Osteoblast (primary cell): ENCODE measurements around the gene ZNF503. TPM values are rescaled to one million over a fixed set of nuclear protein-coding genes. Genes with fewer than 3 reads are reported as not detected.
A peak's percentile ranks its signal among the peaks of the same experiment; 100 is the strongest.

Source experiments
- DNase-seq: peaks from one replicate; pipeline ENCODE4 v3.0.0; 2011; ENCODE audit warnings: low spot score, mixed read lengths; ENCODE audit not compliant: insufficient read length; ENCODE audit errors: missing footprints
- H2AFZ ChIP-seq: 2 replicates; pipeline ENCODE4 v1.6.0; 2011; ENCODE audit warnings: mild to moderate bottlenecking, low read length
- H3K27ac ChIP-seq: 2 replicates; pipeline ENCODE4 v1.5.1; 2011; ENCODE audit warnings: mild to moderate bottlenecking, low read depth, low read length, moderate library complexity
- H3K27me3 ChIP-seq: 2 replicates; pipeline ENCODE4 v1.6.0; 2012; ENCODE audit warnings: mild to moderate bottlenecking, control low read depth, inconsistent platforms, low read length, moderate library complexity; ENCODE audit not compliant: insufficient read depth
- H3K36me3 ChIP-seq: 2 replicates; pipeline ENCODE4 v1.5.1; 2011; ENCODE audit warnings: mild to moderate bottlenecking, low read length, control low read depth, moderate library complexity; ENCODE audit not compliant: insufficient read depth
- H3K4me1 ChIP-seq: 2 replicates; pipeline ENCODE4 v1.5.1; 2011; ENCODE audit warnings: mild to moderate bottlenecking, low read length, control low read depth, moderate library complexity; ENCODE audit not compliant: insufficient read depth
- H3K4me2 ChIP-seq: 2 replicates; pipeline ENCODE4 v1.6.0; 2011; ENCODE audit warnings: mild to moderate bottlenecking, low read length; ENCODE audit not compliant: insufficient read depth
- H3K4me3 ChIP-seq: fragments of 200-600 bp; sonication (generic); 3 replicates; pipeline ENCODE4 v1.5.1; 2012; ENCODE audit warnings: mild to moderate bottlenecking, low read length, inconsistent platforms; ENCODE audit not compliant: insufficient read depth
- H3K79me2 ChIP-seq: 2 replicates; pipeline ENCODE4 v1.6.0; 2012; ENCODE audit warnings: mild to moderate bottlenecking, low read length, control low read depth, inconsistent platforms; ENCODE audit not compliant: insufficient read depth
- H3K9me3 ChIP-seq: 2 replicates; pipeline ENCODE4 v1.5.1; 2011; ENCODE audit warnings: low read depth, low read length, control low read depth
- H4K20me1 ChIP-seq: 2 replicates; pipeline ENCODE4 v1.6.0; 2012; ENCODE audit warnings: mild to moderate bottlenecking, low read length, control low read depth; ENCODE audit not compliant: insufficient read depth
- total RNA-seq: library from RNA; depleted of rRNA; stranded (reverse); fragments of >200 nt; gene quantifications from 2 replicates; pipeline ENCODE4 v1.2.3, GENCODE V29; 2012
- TF ChIP-seq, protein P1 (sequence below): IDR thresholded peaks from 2 replicates; pipeline ENCODE4 v1.5.1; 2011; ENCODE audit warnings: mild to moderate bottlenecking, low read depth, low read length, moderate library complexity; ENCODE audit errors: extremely low read depth

The ZNF503 gene
- total RNA-seq, 1 donor = 18.5 TPM

DNA sequence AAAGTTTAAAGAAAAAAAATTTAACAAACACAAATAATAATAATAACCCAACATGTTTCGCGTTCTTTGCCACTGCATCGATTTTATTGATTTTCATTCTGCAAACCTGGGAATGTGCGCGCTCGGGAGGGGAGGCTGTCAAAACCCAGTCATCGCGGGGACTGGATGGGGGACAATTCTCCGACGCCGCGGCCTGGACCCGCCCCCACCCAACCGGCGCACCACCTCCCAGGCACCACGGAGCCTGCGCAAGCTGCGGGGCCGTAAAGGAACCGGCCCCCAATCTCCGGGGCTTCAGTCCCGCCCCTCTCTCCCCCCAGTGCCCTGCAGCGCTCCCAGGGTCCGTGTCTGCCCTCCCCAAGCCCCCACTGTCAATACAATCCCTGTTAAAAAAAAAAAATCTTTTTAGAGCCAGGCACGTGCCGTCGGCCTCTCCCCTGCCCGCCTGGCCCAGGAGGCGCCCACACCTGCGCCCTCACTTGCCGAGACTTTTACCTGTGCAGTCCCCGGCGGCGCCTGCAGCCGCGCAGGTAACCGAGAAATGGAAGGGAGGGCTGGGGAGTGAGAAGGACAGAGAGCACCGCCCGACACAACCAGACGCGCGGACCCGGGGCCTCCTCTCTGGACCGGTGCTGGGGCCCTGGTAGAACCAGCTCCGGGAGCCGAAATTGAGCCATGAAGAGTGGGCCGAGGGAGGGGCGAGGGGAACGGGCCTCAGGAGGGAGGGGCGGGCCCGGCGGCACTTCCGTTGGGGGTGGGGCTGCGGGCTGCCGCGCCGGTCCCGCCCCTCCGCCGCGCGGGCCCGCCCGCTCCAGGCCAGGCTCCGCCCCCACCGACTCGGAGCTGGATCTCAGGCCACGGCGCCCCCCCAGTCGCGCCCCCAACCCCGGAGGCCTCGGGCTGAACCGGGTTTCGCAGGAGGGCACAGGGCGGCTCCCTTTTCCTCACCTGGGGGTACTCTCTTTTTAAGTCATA, 7.6 kb upstream of the ZNF503 start:
- no peaks in the 10 kb centered on the region for H3K4me1 ChIP-seq
- peak; percentile 99 for DNase-seq
- peak overlapping the region; percentile 45 for H3K27ac ChIP-seq
- H4K20me1 ChIP-seq = peaks cover 2% of the 10 kb centered on the region
- peaks cover 8% of the 10 kb centered on the region for H3K27me3 ChIP-seq
- peak overlapping the region; percentile 92 for H3K4me3 ChIP-seq
- H3K36me3 ChIP-seq = no peaks in the 10 kb centered on the region
- H2AFZ ChIP-seq = peak overlapping the region; percentile 85
- TF ChIP-seq, protein P1, sequence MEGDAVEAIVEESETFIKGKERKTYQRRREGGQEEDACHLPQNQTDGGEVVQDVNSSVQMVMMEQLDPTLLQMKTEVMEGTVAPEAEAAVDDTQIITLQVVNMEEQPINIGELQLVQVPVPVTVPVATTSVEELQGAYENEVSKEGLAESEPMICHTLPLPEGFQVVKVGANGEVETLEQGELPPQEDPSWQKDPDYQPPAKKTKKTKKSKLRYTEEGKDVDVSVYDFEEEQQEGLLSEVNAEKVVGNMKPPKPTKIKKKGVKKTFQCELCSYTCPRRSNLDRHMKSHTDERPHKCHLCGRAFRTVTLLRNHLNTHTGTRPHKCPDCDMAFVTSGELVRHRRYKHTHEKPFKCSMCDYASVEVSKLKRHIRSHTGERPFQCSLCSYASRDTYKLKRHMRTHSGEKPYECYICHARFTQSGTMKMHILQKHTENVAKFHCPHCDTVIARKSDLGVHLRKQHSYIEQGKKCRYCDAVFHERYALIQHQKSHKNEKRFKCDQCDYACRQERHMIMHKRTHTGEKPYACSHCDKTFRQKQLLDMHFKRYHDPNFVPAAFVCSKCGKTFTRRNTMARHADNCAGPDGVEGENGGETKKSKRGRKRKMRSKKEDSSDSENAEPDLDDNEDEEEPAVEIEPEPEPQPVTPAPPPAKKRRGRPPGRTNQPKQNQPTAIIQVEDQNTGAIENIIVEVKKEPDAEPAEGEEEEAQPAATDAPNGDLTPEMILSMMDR = no peak
- peak overlapping the region; percentile 91 for H3K4me2 ChIP-seq
- peaks cover 3% of the 10 kb centered on the region for H3K79me2 ChIP-seq
- no peaks in the 10 kb centered on the region for H3K9me3 ChIP-seq

DNA sequence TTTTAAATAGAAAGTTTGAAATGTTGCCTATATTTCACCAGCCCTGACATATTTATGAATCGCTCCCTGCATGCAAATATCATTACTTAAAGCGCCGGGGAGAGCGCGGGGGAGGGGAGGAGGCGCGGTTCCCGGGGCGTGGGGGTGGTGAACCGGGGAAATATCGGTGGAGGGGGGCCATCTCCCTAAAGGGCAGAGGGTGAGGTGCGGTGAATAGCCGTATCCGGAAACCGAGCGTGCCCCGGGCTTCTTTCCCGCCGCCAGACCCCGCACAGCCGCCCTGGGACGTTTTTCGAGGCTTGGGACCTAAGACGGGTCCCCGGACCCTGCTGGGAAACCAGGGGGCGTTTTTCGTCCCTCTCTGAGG, 6.9 kb upstream of the ZNF503 start:
- H3K79me2 ChIP-seq = peaks cover 6% of the 10 kb centered on the region
- peaks cover 5% of the 10 kb centered on the region for H3K4me1 ChIP-seq
- no peak for DNase-seq
- no peaks in the 10 kb centered on the region for H3K9me3 ChIP-seq
- peak overlapping the region; percentile 92 for H3K4me3 ChIP-seq
- no peaks in the 10 kb centered on the region for H3K36me3 ChIP-seq
- no peak overlapping the region for H3K27ac ChIP-seq
- TF ChIP-seq, protein P1 = no peak
- H3K27me3 ChIP-seq = peaks cover 8% of the 10 kb centered on the region
- peaks cover 2% of the 10 kb centered on the region for H4K20me1 ChIP-seq
- peak overlapping the region; percentile 85 for H2AFZ ChIP-seq
- H3K4me2 ChIP-seq = peak overlapping the region; percentile 91

GRCh38 chr10:75407713-75408508, 6.3 kb upstream of the ZNF503 start:
- Histone ChIP-seq H4K20me1 (peaks cover 2% of the 10 kb centered on the region), H3K4me2 (peak overlapping the region; percentile 91), H3K79me2 (peaks cover 6% of the 10 kb centered on the region), H3K36me3 (no peaks in the 10 kb centered on the region), H2AFZ (peak overlapping the region; percentile 85), H3K27ac (no peak overlapping the region), H3K4me1 (peaks cover 9% of the 10 kb centered on the region), H3K9me3 (no peaks in the 10 kb centered on the region), H3K4me3 (peak overlapping the region; percentile 92), H3K27me3 (peaks cover 8% of the 10 kb centered on the region)
- TF ChIP-seq, protein P1 = no peak
- peak; percentile 95 for DNase-seq
